Hematopoietic multipotent progenitor cell treated with erythropoietin and hydrocortisone succinate and interleukin-3 and kit ligand, for 8 days (in vitro differentiated cells): ENCODE results near the gene HMGXB4.
A peak's percentile ranks its signal among the peaks of the same experiment; 100 is the strongest.

Experiments
- DNase-seq: peaks from one replicate; pipeline ENCODE4 v3.0.0-alpha.2; 2015

Gene HMGXB4

GRCh38 chr22:35328472-35328885 is 71.2 kb downstream of the HMGXB4 start:
- no peak for DNase-seq

- DNase-seq = peak; percentile 26
These were observed 72.0 kb downstream of the HMGXB4 start for GRCh38 chr22:35329114-35329847.

GRCh38 chr22:35330258-35330861 is 73.1 kb downstream of the HMGXB4 start:
- peak; percentile 84 for DNase-seq

GRCh38 chr22:35332278-35332677 is 75.0 kb downstream of the HMGXB4 start:
- DNase-seq = no peak

- DNase-seq = no peak
These were observed 75.9 kb downstream of the HMGXB4 start for GRCh38 chr22:35333220-35333619.

GRCh38 chr22:35334004-35334403 is 76.7 kb downstream of the HMGXB4 start:
- DNase-seq = no peak

GRCh38 chr22:35335468-35335867 is 78.2 kb downstream of the HMGXB4 start:
- no peak for DNase-seq

GRCh38 chr22:35335936-35336781 is 78.9 kb downstream of the HMGXB4 start:
- DNase-seq = peak; percentile 70

GRCh38 chr22:35337932-35338331 is 80.6 kb downstream of the HMGXB4 start:
- peak; percentile 46 for DNase-seq

GRCh38 chr22:35341090-35341874 is 84.0 kb downstream of the HMGXB4 start:
- no peak for DNase-seq

- DNase-seq = no peak
These were observed 85.1 kb downstream of the HMGXB4 start for GRCh38 chr22:35342390-35342789.

GRCh38 chr22:35343664-35344550 is 86.6 kb downstream of the HMGXB4 start:
- DNase-seq = no peak

- DNase-seq = no peak
These were observed 87.8 kb downstream of the HMGXB4 start for GRCh38 chr22:35344956-35345690.
